T-helper 2 cell treated with Interferon-gamma antibody and Interleukin-4, amounts not matched to agents 100 ng/mL and 5 ng/mL, for 36 hours (primary cell): Measurements from ENCODE around the gene DOK1. TPM values are rescaled to one million over a fixed set of nuclear protein-coding genes. Genes with fewer than 3 reads are reported as not detected.
"Not testable (repeated sequence)": the region's sequence is repeated elsewhere in the genome, so short reads cannot be mapped to it uniquely, and the experiment has no call there.

Source experiments
- intact Hi-C: fragments of 100-400 bp; cut with micrococcal nuclease; formaldehyde crosslinking; loops from one replicate; pipeline ENCODE4 v1.15.1; 2023
- total RNA-seq: library from RNA; stranded (reverse); gene quantifications from 2 replicates; pipeline ENCODE4 v1.2.3, GENCODE V29; 2022

The DOK1 gene
- total RNA-seq, 1 donor from 2014 or later = 52.5 TPM

- intact Hi-C loops = no loop called here
Measured at GRCh38 chr2:74544634-74545033, 9.9 kb upstream of the DOK1 start.

- intact Hi-C loops = no loop called here
Measured at GRCh38 chr2:74546004-74546403, 8.5 kb upstream of the DOK1 start.

GRCh38 chr2:74548285-74548899 lies 6.1 kb upstream of the DOK1 start:
- intact Hi-C loops = no loop called here

GRCh38 chr2:74548900-74549826 lies 5.4 kb upstream of the DOK1 start:
- intact Hi-C loops = no loop called here

GRCh38 chr2:74550231-74550630 lies 4.3 kb upstream of the DOK1 start:
- intact Hi-C loops = loop anchor here (10.0 kb wide), 1 partner anchor 285 kb away; the partner anchor contains the start of gene HK2

GRCh38 chr2:74551530-74551929 lies 3.0 kb upstream of the DOK1 start:
- intact Hi-C loops = loop anchor here (10.0 kb wide), 1 partner anchor 283 kb away; the partner anchor contains the start of gene HK2

- intact Hi-C loops = loop anchor here (10.0 kb wide), 1 partner anchor 283 kb away; the partner anchor contains the start of gene HK2
Measured at GRCh38 chr2:74551942-74552913, 2.3 kb upstream of the DOK1 start.

GRCh38 chr2:74552914-74553811 lies 1.4 kb upstream of the DOK1 start:
- intact Hi-C loops = loop anchor here (10.0 kb wide), 1 partner anchor 282 kb away; the partner anchor contains the start of gene HK2

- intact Hi-C loops = loop anchor here (1.0 to 10.0 kb wide), 7 partner anchors 20 to 280 kb away; partner anchors contain the start of genes AUP1, HK2, HTRA2 and PCGF1
Measured at GRCh38 chr2:74554820-74555531, 456 bp downstream of the DOK1 start.

GRCh38 chr2:74555610-74556103 lies 1.1 kb downstream of the DOK1 start:
- intact Hi-C loops = loop anchor here (2.0 to 10.0 kb wide), 4 partner anchors 19 to 279 kb away; partner anchors contain the start of genes HK2 and PCGF1

GRCh38 chr2:74556159-74556558 lies 1.6 kb downstream of the DOK1 start:
- intact Hi-C loops = loop anchor here (10.0 kb wide), 1 partner anchor 279 kb away; the partner anchor contains the start of gene HK2

- intact Hi-C loops = loop anchor here (10.0 kb wide), 1 partner anchor 278 kb away; the partner anchor contains the start of gene HK2
Measured at GRCh38 chr2:74556831-74557370, 2.4 kb downstream of the DOK1 start.

GRCh38 chr2:74558284-74559230 lies 4.0 kb downstream of the DOK1 start:
- intact Hi-C loops = loop anchor here (10.0 kb wide), 1 partner anchor 276 kb away; the partner anchor contains the start of gene HK2

GRCh38 chr2:74559912-74560311 lies 5.4 kb downstream of the DOK1 start:
- intact Hi-C loops = loop anchor here (10.0 kb wide), 1 partner anchor 275 kb away; the partner anchor contains the start of gene HK2

- intact Hi-C loops = no loop called here
Measured at GRCh38 chr2:74560591-74560990, 6.1 kb downstream of the DOK1 start.

- intact Hi-C loops = not testable (repeated sequence)
Measured at GRCh38 chr2:74561022-74561421, 6.5 kb downstream of the DOK1 start.

GRCh38 chr2:74562126-74562775 lies 7.7 kb downstream of the DOK1 start:
- intact Hi-C loops = no loop called here
